OCI-LY7 (cell line): ENCODE measurements around the gene HTR3D. TPM values are rescaled to one million over a fixed set of nuclear protein-coding genes. Genes with fewer than 3 reads are reported as not detected.
A peak's percentile ranks its signal among the peaks of the same experiment; 100 is the strongest.
"Not testable (repeated sequence)": the region's sequence is repeated elsewhere in the genome, so short reads cannot be mapped to it uniquely, and the experiment has no call there.

Source experiments
- BruUV-seq: library from RNA; stranded (reverse); fragments of 400-500 nt; replicated peaks from 2 replicates; lab custom pipeline; 2021; lab: Mats Ljungman, UMichigan
- CTCF ChIA-PET: fragments of 300-600 bp; sonication (Branson Sonifier 250); formaldehyde crosslinking; loops from one replicate; lab custom pipeline; 2022; ENCODE audit warnings: antibody characterized with exemption; ENCODE audit not compliant: unreplicated experiment; lab: Charles Lee
- POLR2A ChIA-PET: fragments of 300-600 bp; sonication (Branson Sonifier 250); formaldehyde crosslinking; loops from one replicate; lab custom pipeline; 2022; ENCODE audit warnings: antibody characterized with exemption; lab: Charles Lee
- DNase-seq: peaks from one replicate; pipeline ENCODE4 v3.0.0-alpha.2; 2015; ENCODE audit warnings: low spot score
- H2AFZ ChIP-seq: fragments of 200-600 bp; sonication (generic), shearing (Covaris generic); 2 replicates; pipeline ENCODE4 v1.6.1; 2014; ENCODE audit warnings: mild to moderate bottlenecking, antibody characterized with exemption, low read length, moderate library complexity
- H3K27ac ChIP-seq: fragments of 200-600 bp; sonication (generic); 2 replicates; pipeline ENCODE4 v1.5.1; 2014; ENCODE audit warnings: mixed run types, low read depth, mild to moderate bottlenecking, moderate library complexity, low read length, inconsistent platforms; ENCODE audit not compliant: poor library complexity, severe bottlenecking
- H3K36me3 ChIP-seq: fragments of 200-600 bp; sonication (generic); 2 replicates; pipeline ENCODE4 v1.6.1; 2014; ENCODE audit warnings: mild to moderate bottlenecking, antibody characterized with exemption, low read length, moderate library complexity, mixed read lengths; ENCODE audit not compliant: insufficient read depth
- H3K4me1 ChIP-seq: fragments of 200-600 bp; sonication (generic); 2 replicates; pipeline ENCODE4 v1.5.1; 2014; ENCODE audit warnings: mild to moderate bottlenecking, low read length; ENCODE audit not compliant: insufficient read depth, poor library complexity, severe bottlenecking
- H3K4me2 ChIP-seq: fragments of 200-600 bp; sonication (generic); 2 replicates; pipeline ENCODE4 v1.6.1; 2014; ENCODE audit warnings: mild to moderate bottlenecking, low read length
- H3K4me3 ChIP-seq: fragments of 200-600 bp; sonication (generic); 2 replicates; pipeline ENCODE4 v1.5.1; 2014; ENCODE audit warnings: mild to moderate bottlenecking, low read depth, low read length; ENCODE audit not compliant: poor library complexity, severe bottlenecking
- H3K79me2 ChIP-seq: fragments of 200-600 bp; sonication (generic); 2 replicates; pipeline ENCODE4 v1.6.1; 2016; ENCODE audit warnings: low read depth, mild to moderate bottlenecking, low read length, moderate library complexity, mixed read lengths; ENCODE audit not compliant: insufficient read depth
- H3K9me2 ChIP-seq: fragments of 200-600 bp; sonication (generic); 2 replicates; pipeline ENCODE4 v1.6.1; 2016; ENCODE audit warnings: mild to moderate bottlenecking, low read length, mixed read lengths; ENCODE audit not compliant: insufficient read depth
- H3K9me3 ChIP-seq: fragments of 200-600 bp; sonication (generic); 2 replicates; pipeline ENCODE4 v1.6.1; 2014; ENCODE audit warnings: mild to moderate bottlenecking, mixed run types, low read length, mixed read lengths
- H4K20me1 ChIP-seq: fragments of 200-600 bp; sonication (generic); 2 replicates; pipeline ENCODE4 v1.6.1; 2014; ENCODE audit warnings: mild to moderate bottlenecking, antibody characterized with exemption, low read length, moderate library complexity, mixed read lengths; ENCODE audit not compliant: insufficient read depth
- EZH2phosphoT487 ChIP-seq: fragments of 200-600 bp; sonication (generic); IDR thresholded peaks from 2 replicates; pipeline ENCODE4 v1.6.1; 2018; ENCODE audit warnings: low read depth, borderline replicate concordance, mild to moderate bottlenecking, mixed run types, antibody characterized with exemption, low read length, moderate library complexity, mixed read lengths
- intact Hi-C: fragments of 100-400 bp; cut with micrococcal nuclease; formaldehyde crosslinking; loops from one replicate; pipeline ENCODE4 v1.10.0; 2022; ENCODE audit not compliant: unreplicated experiment
- total RNA-seq, 2 experiments: library from RNA; depleted of rRNA in 1 of 2; stranded (reverse); fragments of >200 nt in 1 of 2; shearing (Covaris generic) in 1 of 2; gene quantifications; 2 replicates each; pipeline ENCODE4 v1.2.3, GENCODE V29; 2014 to 2022
- TF ChIP-seq, protein P1 (sequence below): fragments of 200-600 bp; sonication (generic); conservative IDR thresholded peaks from 2 replicates; pipeline ENCODE4 v1.5.1; 2014; ENCODE audit warnings: mild to moderate bottlenecking, antibody characterized with exemption, low read length, moderate library complexity, mixed read lengths

HTR3D gene
- total RNA-seq, 2 experiments from 2014 or later = not detected

- Histone ChIP-seq H3K79me2 (no peaks in the 10 kb centered on the region), H3K4me2 (no peak overlapping the region), H3K9me2 (no peaks in the 10 kb centered on the region), H2AFZ (no peak overlapping the region), H3K27ac (no peak overlapping the region), H3K4me3 (no peak overlapping the region), H3K36me3 (peaks cover 22% of the 10 kb centered on the region), H4K20me1 (no peaks in the 10 kb centered on the region), H3K9me3 (no peaks in the 10 kb centered on the region), H3K4me1 (peaks cover 31% of the 10 kb centered on the region)
- no peak for DNase-seq
- TF ChIP-seq, protein P1, sequence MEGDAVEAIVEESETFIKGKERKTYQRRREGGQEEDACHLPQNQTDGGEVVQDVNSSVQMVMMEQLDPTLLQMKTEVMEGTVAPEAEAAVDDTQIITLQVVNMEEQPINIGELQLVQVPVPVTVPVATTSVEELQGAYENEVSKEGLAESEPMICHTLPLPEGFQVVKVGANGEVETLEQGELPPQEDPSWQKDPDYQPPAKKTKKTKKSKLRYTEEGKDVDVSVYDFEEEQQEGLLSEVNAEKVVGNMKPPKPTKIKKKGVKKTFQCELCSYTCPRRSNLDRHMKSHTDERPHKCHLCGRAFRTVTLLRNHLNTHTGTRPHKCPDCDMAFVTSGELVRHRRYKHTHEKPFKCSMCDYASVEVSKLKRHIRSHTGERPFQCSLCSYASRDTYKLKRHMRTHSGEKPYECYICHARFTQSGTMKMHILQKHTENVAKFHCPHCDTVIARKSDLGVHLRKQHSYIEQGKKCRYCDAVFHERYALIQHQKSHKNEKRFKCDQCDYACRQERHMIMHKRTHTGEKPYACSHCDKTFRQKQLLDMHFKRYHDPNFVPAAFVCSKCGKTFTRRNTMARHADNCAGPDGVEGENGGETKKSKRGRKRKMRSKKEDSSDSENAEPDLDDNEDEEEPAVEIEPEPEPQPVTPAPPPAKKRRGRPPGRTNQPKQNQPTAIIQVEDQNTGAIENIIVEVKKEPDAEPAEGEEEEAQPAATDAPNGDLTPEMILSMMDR = no peak
- no peak for TF ChIP-seq EZH2phosphoT487
- ChIA-PET POLR2A (interaction anchor here (3.1 kb wide), 1 partner anchor 11 kb away, joined by 20 read pairs; no protein-coding TSS in a partner anchor), CTCF (no interaction called here)
- BruUV-seq = no TSS peak
- intact Hi-C loops = no loop called here
These were observed 27.1 kb upstream of the HTR3D start for GRCh38 chr3:184004476-184004875.

DNA sequence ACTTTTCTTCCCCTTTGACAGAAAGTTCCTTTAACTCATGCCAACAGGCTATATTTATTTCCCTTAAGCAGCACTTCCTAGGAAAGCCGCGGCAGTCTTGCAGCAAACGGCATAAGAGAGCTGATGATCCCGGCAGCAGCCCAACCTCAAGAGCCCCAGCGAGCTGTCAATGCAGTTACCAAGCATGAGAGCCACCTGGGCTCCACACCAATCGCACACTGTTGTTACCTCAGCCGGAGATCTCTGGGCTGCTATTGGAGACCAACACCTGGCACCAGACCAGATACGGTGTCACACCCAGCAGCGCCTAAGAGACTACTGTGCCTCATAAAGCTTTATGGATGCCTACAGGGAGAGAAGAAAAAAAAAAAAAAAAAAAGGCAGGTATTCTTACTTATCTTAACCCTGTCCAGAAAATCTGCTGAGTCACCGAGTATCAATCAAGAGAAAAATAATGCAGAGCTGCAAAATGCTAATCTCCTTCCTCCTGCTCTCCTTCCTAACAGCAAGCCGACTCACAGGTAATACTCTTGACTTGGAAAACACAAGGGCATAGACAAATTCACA is 25.5 kb upstream of the HTR3D start:
- Histone ChIP-seq H3K9me2 (no peaks in the 10 kb centered on the region), H3K9me3 (no peaks in the 10 kb centered on the region), H3K4me3 (no peak overlapping the region), H3K79me2 (no peaks in the 10 kb centered on the region), H4K20me1 (no peaks in the 10 kb centered on the region), H3K36me3 (peaks cover 30% of the 10 kb centered on the region), H2AFZ (peak overlapping the region; percentile 67; the same call in 1 of the 2 replicates), H3K4me1 (peaks cover 31% of the 10 kb centered on the region), H3K27ac (peak overlapping the region; percentile 44), H3K4me2 (peak overlapping the region; percentile 71)
- ChIA-PET CTCF (interaction anchor here (0.6 to 0.8 kb wide), 4 partner anchors 11 to 1937 kb away, joined by 3 read pairs; no protein-coding TSS in a partner anchor), POLR2A (interaction anchor here (0.6 to 3.1 kb wide), 11 partner anchors 9 to 1040 kb away, joined by 3 to 20 read pairs (median 4); partner anchors contain the start of genes EIF2B5 and PARL)
- TF ChIP-seq EZH2phosphoT487 = no peak
- TF ChIP-seq, protein P1 = no peak
- intact Hi-C loops = no loop called here
- DNase-seq = peak; percentile 72
- no TSS peak for BruUV-seq

- Histone ChIP-seq H2AFZ (peak overlapping the region; percentile 67; the same call in 1 of the 2 replicates), H3K4me2 (peak overlapping the region; percentile 71; the same call in 1 of the 2 replicates), H3K4me1 (peaks cover 31% of the 10 kb centered on the region), H3K36me3 (peaks cover 42% of the 10 kb centered on the region)
- H3K79me2 ChIP-seq, H4K20me1 ChIP-seq, BruUV-seq, CTCF ChIA-PET, H3K9me3 ChIP-seq, DNase-seq, intact Hi-C loops, H3K4me3 ChIP-seq, H3K9me2 ChIP-seq, H3K27ac ChIP-seq: not testable (repeated sequence)
- POLR2A ChIA-PET = interaction anchor here (0.6 to 3.1 kb wide), 9 partner anchors 8 to 679 kb away, joined by 3 to 20 read pairs (median 6); no protein-coding TSS in a partner anchor
These were observed 24.3 kb upstream of the HTR3D start for GRCh38 chr3:184007143-184007813.
